ENCODE data around the gene SLC13A4. TPM values are rescaled to one million over a fixed set of nuclear protein-coding genes. Genes with fewer than 3 reads are reported as not detected.

SLC13A4 gene
- polyA plus RNA-seq, 1 donor (not counting 4 experiments of a cell fraction or from before 2014, with no cell fraction given) = 0.12 TPM

DNA sequence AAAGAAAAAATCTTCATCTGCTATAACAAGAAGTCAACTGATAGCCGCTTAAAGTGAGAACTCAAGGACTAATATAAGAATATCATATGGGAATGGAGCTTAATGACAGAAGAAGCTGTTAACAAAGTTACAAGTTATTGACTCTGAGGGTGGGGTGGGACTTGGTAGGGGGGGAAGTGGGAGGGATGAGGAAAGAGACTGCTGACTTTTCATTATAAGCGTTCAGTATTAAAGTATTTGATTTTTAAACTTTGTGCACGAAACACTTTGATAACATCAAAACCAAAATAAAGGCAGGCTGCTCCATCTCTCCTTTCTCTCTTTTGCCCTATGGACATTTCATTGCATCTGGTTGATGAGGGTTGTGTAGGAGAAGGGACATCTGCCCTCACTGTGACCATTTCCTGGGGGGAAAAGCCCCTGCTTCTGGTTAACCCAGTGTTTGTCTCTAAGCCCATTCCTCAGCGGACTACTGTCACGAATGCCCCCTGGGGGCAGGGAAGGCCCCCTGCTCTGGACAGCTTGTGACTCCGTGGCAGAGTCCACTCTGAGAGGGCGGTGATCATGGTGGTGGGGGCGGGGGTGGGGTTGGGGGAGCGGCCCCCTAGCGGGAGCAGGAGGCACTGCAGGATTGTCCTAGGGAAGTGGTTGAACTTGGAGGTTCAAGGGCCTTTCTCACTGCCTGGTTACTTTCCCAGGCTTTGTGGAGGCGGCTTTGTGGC is 17.4 kb downstream of the SLC13A4 start:
- H4K20me1 ChIP-seq (ENCODE audit: control insufficient read depth, extremely low read depth, insufficient read depth, low read length) = no peaks in the 10 kb centered on the region
- H3K27me3 ChIP-seq (ENCODE audit: control insufficient read depth, extremely low read depth, insufficient read depth, low read length) = no peaks in the 10 kb centered on the region
- TF ChIP-seq EZH2 (IDR thresholded peaks at IDR 0.05; ENCODE audit: low read length) = no peak
- TF ChIP-seq, protein P1, sequence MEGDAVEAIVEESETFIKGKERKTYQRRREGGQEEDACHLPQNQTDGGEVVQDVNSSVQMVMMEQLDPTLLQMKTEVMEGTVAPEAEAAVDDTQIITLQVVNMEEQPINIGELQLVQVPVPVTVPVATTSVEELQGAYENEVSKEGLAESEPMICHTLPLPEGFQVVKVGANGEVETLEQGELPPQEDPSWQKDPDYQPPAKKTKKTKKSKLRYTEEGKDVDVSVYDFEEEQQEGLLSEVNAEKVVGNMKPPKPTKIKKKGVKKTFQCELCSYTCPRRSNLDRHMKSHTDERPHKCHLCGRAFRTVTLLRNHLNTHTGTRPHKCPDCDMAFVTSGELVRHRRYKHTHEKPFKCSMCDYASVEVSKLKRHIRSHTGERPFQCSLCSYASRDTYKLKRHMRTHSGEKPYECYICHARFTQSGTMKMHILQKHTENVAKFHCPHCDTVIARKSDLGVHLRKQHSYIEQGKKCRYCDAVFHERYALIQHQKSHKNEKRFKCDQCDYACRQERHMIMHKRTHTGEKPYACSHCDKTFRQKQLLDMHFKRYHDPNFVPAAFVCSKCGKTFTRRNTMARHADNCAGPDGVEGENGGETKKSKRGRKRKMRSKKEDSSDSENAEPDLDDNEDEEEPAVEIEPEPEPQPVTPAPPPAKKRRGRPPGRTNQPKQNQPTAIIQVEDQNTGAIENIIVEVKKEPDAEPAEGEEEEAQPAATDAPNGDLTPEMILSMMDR (optimal IDR thresholded peaks at IDR 0.05 in 1 of 3, IDR thresholded peaks at IDR 0.05 in 1 of 3, conservative IDR thresholded peaks at IDR 0.05 in 1 of 3; ENCODE audit: extremely low read depth in 1 of 3, insufficient read depth in 2 of 3, low read length in 3 of 3) = peak; percentile 41 to 77 (median 62)
- dilution Hi-C loops (cut with MboI; ENCODE audit: extremely low pct_ligation_motif_present, low sequenced_read_pairs) = no loop called here
- no peak overlapping the region for H2AFZ ChIP-seq (ENCODE audit: control insufficient read depth, low read length)
- H3K4me2 ChIP-seq (ENCODE audit: control insufficient read depth, extremely low read depth, insufficient read depth, low read depth, low read length) = no peak overlapping the region
- peaks cover 38% of the 10 kb centered on the region for H3K4me1 ChIP-seq (ENCODE audit: control insufficient read depth, extremely low read depth, insufficient read depth, low read length)
- no peaks in the 10 kb centered on the region for H3K9me3 ChIP-seq (ENCODE audit: control insufficient read depth, low read depth, low read length)
- no peaks in the 10 kb centered on the region for H3K9me1 ChIP-seq (ENCODE audit: control insufficient read depth, extremely low read depth, insufficient read depth, low read length)
- FAIRE-seq (no peak), DNase-seq (ENCODE audit: low read depth, low spot score) (no peak)
- no peaks in the 10 kb centered on the region for H3K36me3 ChIP-seq (ENCODE audit: control insufficient read depth in 2 of 2, extremely low read depth in 1 of 2, insufficient read depth in 2 of 2, low read length in 2 of 2)
- H3K27ac ChIP-seq (ENCODE audit: control insufficient read depth, insufficient read depth, low read length) = no peak overlapping the region
- no peak overlapping the region for H3K4me3 ChIP-seq (ENCODE audit: control insufficient read depth in 2 of 3, extremely low read depth in 1 of 3, insufficient read depth in 2 of 3, low read depth in 1 of 3, low read length in 3 of 3)
- H3K79me2 ChIP-seq (ENCODE audit: control insufficient read depth, insufficient read depth, low read length) = no peaks in the 10 kb centered on the region
- H3K9ac ChIP-seq (ENCODE audit: control insufficient read depth, extremely low read depth, insufficient read depth, low read length) = no peak overlapping the region

DNA sequence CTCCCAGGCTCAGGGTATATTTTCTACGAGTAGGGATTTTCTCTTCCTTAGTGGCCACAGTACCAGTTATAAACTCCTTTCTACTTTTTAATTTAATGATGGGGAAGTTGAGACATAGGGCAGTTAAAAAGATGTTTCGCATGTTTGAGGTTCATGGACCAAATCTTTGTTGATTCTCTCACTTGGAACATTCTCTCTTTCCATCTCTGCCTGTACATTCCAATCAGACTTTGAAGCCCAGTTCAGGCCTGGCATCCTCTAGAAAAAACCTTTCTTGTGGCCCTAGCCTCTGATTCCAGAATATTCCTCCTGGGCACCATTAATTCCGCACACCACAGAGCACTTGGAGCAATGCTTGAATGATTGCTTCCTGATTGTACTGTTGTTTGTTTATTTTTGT is 18.5 kb downstream of the SLC13A4 start:
- no peak overlapping the region for H3K9ac ChIP-seq (ENCODE audit: control insufficient read depth, extremely low read depth, insufficient read depth, low read length)
- no peak overlapping the region for H3K4me3 ChIP-seq (ENCODE audit: control insufficient read depth in 2 of 3, extremely low read depth in 1 of 3, insufficient read depth in 2 of 3, low read depth in 1 of 3, low read length in 3 of 3)
- H3K27me3 ChIP-seq (ENCODE audit: control insufficient read depth, extremely low read depth, insufficient read depth, low read length) = no peaks in the 10 kb centered on the region
- H3K79me2 ChIP-seq (ENCODE audit: control insufficient read depth, insufficient read depth, low read length) = no peaks in the 10 kb centered on the region
- no peak overlapping the region for H2AFZ ChIP-seq (ENCODE audit: control insufficient read depth, low read length)
- no peaks in the 10 kb centered on the region for H3K9me3 ChIP-seq (ENCODE audit: control insufficient read depth, low read depth, low read length)
- FAIRE-seq (no peak), DNase-seq (ENCODE audit: low read depth, low spot score) (no peak)
- dilution Hi-C loops (cut with MboI; ENCODE audit: extremely low pct_ligation_motif_present, low sequenced_read_pairs) = no loop called here
- H3K4me1 ChIP-seq (ENCODE audit: control insufficient read depth, extremely low read depth, insufficient read depth, low read length) = peaks cover 38% of the 10 kb centered on the region
- H3K4me2 ChIP-seq (ENCODE audit: control insufficient read depth, extremely low read depth, insufficient read depth, low read depth, low read length) = no peak overlapping the region
- H4K20me1 ChIP-seq (ENCODE audit: control insufficient read depth, extremely low read depth, insufficient read depth, low read length) = no peaks in the 10 kb centered on the region
- TF ChIP-seq, protein P1 (optimal IDR thresholded peaks at IDR 0.05 in 1 of 3, IDR thresholded peaks at IDR 0.05 in 1 of 3, conservative IDR thresholded peaks at IDR 0.05 in 1 of 3; ENCODE audit: extremely low read depth in 1 of 3, insufficient read depth in 2 of 3, low read length in 3 of 3) = no peak
- no peak for TF ChIP-seq EZH2 (IDR thresholded peaks at IDR 0.05; ENCODE audit: low read length)
- H3K36me3 ChIP-seq (ENCODE audit: control insufficient read depth in 2 of 2, extremely low read depth in 1 of 2, insufficient read depth in 2 of 2, low read length in 2 of 2) = no peaks in the 10 kb centered on the region
- no peak overlapping the region for H3K27ac ChIP-seq (ENCODE audit: control insufficient read depth, insufficient read depth, low read length)
- H3K9me1 ChIP-seq (ENCODE audit: control insufficient read depth, extremely low read depth, insufficient read depth, low read length) = no peaks in the 10 kb centered on the region

All from keratinocyte (primary cell).